ENCODE results near the gene PWWP3B.
"Not testable (repeated sequence)": the region's sequence is repeated elsewhere in the genome, so short reads cannot be mapped to it uniquely, and the experiment has no call there.

Gene PWWP3B

DNA sequence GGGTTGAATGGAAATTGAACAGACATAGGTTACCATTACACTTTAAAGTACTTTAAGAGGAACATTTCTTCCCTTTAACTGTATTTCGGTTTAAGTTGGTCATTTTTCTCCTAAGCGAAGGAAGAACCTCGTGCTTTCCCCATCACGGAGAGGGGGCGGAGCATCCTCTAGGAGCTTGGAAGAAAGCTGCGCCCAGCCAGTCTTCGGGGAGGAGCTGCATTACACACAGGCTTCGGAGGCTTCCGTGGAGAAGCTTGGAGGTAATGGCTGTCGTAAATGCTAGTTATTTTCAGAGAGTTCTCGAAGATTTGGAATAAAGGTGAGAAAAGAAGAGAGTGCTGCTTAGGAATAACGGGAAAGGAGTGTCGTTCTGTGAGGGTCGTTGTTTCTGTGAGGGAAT lies at the start of gene PWWP3B:
PWWP3B (plus strand) TSS at position 199 of the 400 bp plus-strand sequence. CDS start 37,128 bp downstream, outside the sequence.
- DNase-seq (ENCODE audit: low read depth, low spot score) = peak; percentile 51

DNA sequence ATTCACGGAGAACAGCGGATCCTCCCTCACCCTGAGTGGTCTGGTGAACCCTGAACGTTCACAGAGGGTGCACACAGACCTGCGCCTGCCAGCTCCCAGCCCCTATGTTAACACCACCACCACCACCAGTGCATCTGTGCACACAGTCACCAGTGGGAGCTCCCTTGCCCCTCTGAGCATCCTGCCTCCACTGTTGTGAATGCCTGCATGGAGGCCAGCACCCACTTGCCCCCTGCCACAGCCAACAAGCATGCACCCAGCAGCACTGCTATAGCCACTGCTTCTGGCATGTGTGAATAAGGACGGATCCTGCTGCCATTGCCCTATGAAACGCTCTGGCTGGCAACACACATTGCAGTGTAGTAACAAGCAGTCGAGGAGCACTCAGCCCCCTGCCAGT lies 29.1 kb upstream of the PWWP3B start:
- no peak for DNase-seq (ENCODE audit: low read depth, low spot score)

DNA sequence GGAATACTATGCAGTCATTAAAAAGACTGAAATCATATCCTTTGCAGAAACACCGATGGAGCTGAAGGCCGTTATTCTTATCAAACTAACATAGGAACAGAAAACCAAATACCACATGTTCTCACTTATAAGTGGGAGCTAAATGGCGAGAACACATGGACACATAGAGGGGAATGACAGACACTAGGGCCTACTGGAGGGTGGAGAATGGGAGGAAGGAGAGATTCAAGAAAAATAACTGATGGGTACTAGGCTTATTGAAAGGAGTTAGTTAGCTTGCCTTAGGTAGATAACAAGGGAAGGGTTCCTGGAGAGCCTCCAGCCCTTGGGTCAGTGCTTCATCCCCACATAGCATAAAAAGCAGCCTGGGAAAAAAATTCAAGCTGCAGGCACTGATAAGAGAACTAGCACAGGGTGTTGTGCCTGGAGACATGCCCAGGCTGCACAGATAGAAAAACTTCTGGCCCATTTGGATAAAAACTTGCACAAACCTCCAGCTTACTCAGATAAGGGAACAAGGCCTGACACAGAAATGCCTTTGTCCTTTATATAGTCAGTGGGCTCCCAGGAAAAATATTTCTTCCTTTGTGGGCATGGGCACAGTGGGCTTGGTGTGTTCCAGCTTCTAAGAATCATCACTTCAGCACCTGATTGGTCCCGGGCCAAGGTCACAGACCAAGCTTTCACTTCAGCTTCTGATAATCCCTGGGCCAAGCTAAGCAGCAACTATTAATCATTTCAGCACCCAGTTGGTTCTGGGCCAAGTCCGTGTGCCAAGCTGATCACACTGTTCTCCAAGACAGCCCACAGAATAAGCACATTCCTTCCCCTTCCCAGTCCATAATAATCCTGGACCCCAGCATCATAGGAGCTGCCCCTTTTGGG lies 23.1 kb upstream of the PWWP3B start:
- peak; percentile 14 for DNase-seq (ENCODE audit: low read depth, low spot score)

DNA sequence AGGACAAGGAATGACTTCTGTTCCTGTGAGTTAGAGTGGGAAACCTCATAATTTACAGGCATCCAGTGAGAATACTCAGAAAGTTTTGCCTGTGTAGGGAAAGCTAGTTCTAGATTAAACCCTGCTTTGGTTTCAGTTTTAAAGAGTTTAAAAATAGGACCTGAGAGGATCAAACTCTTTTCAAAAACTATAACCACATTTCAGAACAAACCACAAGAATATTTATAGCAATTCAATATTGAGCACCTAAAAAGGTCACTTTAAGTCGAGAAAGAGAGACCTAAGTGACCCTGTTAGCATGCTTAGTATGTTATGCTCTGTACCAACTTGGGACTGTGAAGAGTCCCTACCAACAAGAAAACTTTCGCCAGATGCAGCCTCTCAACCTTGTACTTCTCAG lies 17.4 kb upstream of the PWWP3B start:
- DNase-seq (ENCODE audit: low read depth, low spot score) = no peak

DNA sequence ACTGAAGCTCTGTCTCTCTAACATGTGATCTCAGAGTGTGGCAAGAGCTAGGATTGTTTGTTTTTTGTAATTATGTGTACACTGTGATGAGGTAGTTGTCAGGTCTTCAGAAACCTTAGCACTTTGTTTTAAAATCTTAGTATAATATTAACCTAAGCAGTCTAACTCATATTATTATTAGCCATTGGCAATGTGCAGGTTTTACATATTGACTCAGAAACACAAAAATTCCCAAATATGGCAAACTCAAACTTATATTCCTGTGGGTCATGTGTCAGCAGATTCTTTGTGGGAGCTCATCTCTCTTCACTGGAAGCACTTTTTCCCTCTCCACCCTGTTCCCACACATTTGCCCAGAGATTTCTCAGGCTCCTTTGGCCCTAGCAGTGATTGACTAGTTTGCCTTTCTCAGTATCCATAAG lies 8.2 kb upstream of the PWWP3B start:
- DNase-seq (ENCODE audit: low read depth, low spot score) = no peak

- DNase-seq (ENCODE audit: low read depth, low spot score) = peak; percentile 20
These were observed 2.2 kb downstream of the PWWP3B start for GRCh38 chrX:106170318-106170717.

DNA sequence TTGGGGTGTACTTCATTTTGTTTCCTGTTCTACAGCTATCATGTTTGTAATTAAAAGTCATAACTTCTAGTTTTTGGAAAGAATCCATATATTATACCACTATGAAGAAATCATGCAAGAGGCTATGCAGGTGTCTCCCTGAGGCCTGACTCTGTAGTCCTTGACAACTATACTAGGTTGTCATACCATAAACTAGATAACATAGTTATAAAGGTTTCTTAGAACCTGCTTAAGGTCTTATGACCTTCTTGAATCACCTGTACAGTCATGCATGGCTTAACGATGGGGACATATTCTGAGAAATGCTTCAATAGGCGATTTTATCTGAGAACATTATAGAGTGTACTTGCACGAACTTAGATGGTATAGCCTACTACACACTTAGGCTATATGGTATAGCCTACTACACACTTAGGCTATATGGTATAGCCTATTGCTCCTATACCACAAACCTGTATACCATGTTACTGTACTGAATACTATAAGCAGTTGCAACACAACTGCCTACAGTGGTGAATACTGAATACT lies 3.3 kb downstream of the PWWP3B start:
- no peak for DNase-seq (ENCODE audit: low read depth, low spot score)

DNA sequence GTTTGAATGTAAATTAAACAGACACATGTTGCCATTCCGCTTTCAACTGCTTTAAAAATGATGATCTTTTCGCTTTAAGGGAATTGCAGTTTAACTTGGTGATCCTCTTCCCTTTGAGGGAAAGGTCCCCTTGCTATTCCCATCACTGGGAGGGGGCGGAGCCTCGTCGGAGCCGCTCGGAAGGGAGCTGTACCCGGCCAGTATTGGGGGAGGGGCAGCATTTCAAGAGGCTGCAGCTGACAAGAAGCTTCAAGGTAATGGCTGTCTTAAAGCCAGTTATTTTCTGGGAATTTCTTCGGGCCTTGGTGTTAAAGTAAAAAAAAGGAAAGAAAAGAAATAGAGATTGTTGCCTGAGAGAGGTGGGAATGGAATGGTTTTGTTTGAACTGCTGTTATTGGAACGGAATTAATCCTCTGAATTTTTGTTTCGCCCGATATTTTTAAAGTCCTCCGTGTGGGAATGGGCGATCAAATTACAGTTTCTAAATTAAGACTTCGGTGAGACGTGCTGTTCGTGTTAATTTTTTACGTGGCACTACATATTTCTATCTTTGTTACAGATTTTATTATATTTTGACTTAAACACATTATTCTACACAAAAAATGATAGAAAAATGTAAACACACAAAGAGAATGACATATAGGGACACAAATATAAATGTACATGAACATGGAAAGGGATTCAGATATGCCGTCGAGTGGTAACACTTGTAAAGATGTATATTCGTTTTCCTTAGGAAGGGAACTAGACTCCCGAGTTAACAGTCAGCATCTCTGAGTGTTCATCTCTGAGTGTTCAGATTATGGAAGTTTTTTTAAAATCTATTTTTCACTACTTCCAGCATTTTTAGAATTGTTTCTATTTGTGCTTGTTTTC lies 9.2 kb downstream of the PWWP3B start:
- DNase-seq (ENCODE audit: low read depth, low spot score) = peak; percentile 63

GRCh38 chrX:106177982-106178321 lies 9.8 kb downstream of the PWWP3B start:
- no peak for DNase-seq (ENCODE audit: low read depth, low spot score)

DNA sequence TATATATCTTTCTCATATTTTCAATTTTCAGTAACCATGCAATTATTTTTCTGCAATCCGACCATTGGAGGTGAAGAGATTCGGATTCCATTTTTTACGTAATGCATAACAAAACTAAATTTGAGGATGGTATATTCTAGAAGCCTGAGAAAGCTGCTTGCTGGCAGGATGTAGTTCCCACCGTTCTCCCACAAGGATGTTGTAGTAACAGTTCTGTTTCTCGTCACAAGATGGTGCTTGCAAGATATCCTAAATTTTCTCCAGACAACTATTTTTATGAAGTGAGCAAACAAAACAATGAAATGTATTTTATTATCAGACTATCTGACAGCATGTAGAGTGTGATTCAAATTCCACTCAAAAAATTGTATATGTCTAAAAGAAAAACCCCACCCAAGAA lies 10.7 kb downstream of the PWWP3B start:
- DNase-seq (ENCODE audit: low read depth, low spot score) = no peak

- DNase-seq (ENCODE audit: low read depth, low spot score) = not testable (repeated sequence)
These were observed 15.6 kb downstream of the PWWP3B start for GRCh38 chrX:106183685-106184084.

DNA sequence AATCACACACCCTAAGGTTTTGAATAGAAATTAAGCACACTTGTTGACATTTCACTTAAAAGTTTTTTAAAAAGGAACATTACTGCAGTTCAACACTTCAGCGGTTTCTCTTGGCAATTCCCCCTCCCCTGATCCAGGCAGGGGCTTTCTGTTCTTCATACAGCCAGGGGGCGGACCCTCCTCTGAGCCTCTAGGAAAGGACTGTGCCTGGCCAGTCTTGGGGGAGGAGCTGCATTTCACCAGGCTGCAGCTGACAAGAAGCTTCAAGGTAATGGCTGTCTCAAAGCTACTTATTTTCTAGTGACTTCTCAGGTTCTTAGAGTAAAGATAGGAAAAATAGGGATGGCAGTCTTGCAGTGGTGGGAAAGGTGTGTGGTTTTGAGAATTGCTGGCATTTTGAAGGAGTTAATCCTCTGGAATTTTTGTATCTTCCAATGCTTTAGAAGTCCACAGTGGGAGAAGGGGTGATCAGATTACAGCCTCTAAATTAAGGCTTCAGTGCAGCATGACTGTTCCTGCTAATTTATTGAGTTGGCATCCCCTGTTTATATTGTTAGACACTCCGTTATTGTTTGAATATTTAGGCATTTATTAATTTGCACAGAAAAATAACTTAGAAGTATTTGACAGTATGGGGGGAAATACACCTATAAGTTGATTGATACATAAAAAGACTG lies 33.5 kb downstream of the PWWP3B start:
- DNase-seq (ENCODE audit: low read depth, low spot score) = no peak

DNA sequence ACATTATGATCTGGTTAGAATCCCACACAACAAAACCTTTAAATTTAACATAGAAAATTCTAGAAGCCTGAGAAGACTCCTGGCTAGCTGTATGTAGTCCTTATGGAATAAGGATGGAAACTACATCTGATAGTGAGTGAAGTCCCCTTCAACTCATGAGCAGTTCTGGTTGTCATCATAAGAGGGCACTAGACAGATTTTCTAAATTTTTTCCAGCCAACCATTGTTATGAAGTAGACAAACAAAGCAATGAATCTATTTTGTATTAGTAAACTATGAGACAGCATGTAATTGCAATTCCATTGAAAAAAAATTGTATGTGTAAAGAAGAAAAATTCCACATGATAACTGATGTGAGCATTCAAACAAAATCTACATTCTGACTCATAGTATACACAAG lies 35.2 kb downstream of the PWWP3B start:
- no peak for DNase-seq (ENCODE audit: low read depth, low spot score)

DNA sequence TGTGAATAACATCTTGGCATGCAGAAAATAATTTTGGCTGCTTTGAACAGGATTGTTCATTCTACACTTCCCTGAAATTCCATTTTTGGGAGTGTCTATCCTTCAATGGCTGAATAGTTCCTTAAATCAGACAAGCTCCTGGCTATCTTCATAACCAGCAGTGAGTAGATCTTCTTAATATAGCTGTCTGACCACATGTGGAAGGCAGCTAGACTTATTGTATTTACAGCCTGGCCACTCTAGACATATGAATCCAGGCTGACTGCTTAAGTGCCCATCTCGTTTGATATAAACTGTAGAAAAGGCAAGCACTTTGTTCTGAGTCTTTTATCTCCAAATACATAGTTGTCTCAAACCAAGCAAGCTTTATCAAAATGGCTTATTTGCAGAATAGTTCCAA lies 40.0 kb downstream of the PWWP3B start:
- no peak for DNase-seq (ENCODE audit: low read depth, low spot score)
